ENCODE results near the gene SLC30A7.
"Not testable (repeated sequence)": the region's sequence is repeated elsewhere in the genome, so short reads cannot be mapped to it uniquely, and the experiment has no call there.

Gene SLC30A7

GRCh38 chr1:100895540-100896480 lies at the start of gene SLC30A7:
TSS of gene SLC30A7 (plus strand) at chr1:100896090. CDS start at chr1:100896263, 173 bp downstream.
- peak; percentile 92 for DNase-seq

GRCh38 chr1:100847361-100848082 lies 48.4 kb upstream of the SLC30A7 start:
- no peak for DNase-seq

GRCh38 chr1:100851726-100852125 lies 44.2 kb upstream of the SLC30A7 start:
- DNase-seq = no peak

GRCh38 chr1:100852976-100853375 lies 42.9 kb upstream of the SLC30A7 start:
- DNase-seq = no peak

- DNase-seq = peak; percentile 79
Measured at GRCh38 chr1:100855116-100855515, 40.8 kb upstream of the SLC30A7 start.

- peak; percentile 75 for DNase-seq
Measured at GRCh38 chr1:100860397-100860991, 35.4 kb upstream of the SLC30A7 start.

- peak; percentile 21 for DNase-seq
Measured at GRCh38 chr1:100861379-100861778, 34.5 kb upstream of the SLC30A7 start.

- peak; percentile 92 for DNase-seq
Measured at GRCh38 chr1:100862591-100862990, 33.3 kb upstream of the SLC30A7 start.

- DNase-seq = peak; percentile 60
Measured at GRCh38 chr1:100866041-100866900, 29.6 kb upstream of the SLC30A7 start.

- no peak for DNase-seq
Measured at GRCh38 chr1:100866901-100867206, 29.0 kb upstream of the SLC30A7 start.

GRCh38 chr1:100868364-100868995 lies 27.4 kb upstream of the SLC30A7 start:
- peak; percentile 49 for DNase-seq

- DNase-seq = no peak
Measured at GRCh38 chr1:100869996-100870395, 25.9 kb upstream of the SLC30A7 start.

GRCh38 chr1:100874433-100874832 lies 21.5 kb upstream of the SLC30A7 start:
- no peak for DNase-seq

GRCh38 chr1:100875228-100875627 lies 20.7 kb upstream of the SLC30A7 start:
- DNase-seq = no peak

- no peak for DNase-seq
Measured at GRCh38 chr1:100876291-100876690, 19.6 kb upstream of the SLC30A7 start.

GRCh38 chr1:100879422-100879821 lies 16.5 kb upstream of the SLC30A7 start:
- no peak for DNase-seq

- DNase-seq = no peak
Measured at GRCh38 chr1:100881687-100882086, 14.2 kb upstream of the SLC30A7 start.

- DNase-seq = no peak
Measured at GRCh38 chr1:100882698-100883097, 13.2 kb upstream of the SLC30A7 start.

GRCh38 chr1:100883963-100884362 lies 11.9 kb upstream of the SLC30A7 start:
- DNase-seq = peak; percentile 57

GRCh38 chr1:100889007-100889406 lies 6.9 kb upstream of the SLC30A7 start:
- DNase-seq = not testable (repeated sequence)

- DNase-seq = not testable (repeated sequence)
Measured at GRCh38 chr1:100889869-100890482, 5.9 kb upstream of the SLC30A7 start.

- no peak for DNase-seq
Measured at GRCh38 chr1:100891380-100891779, 4.5 kb upstream of the SLC30A7 start.
